ENCODE measurements around the gene FLNB.

FLNB gene

GRCh38 chr3:58082047-58082446 is 73.8 kb downstream of the FLNB start:
- no peak for DNase-seq

GRCh38 chr3:58084166-58084565 is 75.9 kb downstream of the FLNB start:
- DNase-seq, result no peak

DNA sequence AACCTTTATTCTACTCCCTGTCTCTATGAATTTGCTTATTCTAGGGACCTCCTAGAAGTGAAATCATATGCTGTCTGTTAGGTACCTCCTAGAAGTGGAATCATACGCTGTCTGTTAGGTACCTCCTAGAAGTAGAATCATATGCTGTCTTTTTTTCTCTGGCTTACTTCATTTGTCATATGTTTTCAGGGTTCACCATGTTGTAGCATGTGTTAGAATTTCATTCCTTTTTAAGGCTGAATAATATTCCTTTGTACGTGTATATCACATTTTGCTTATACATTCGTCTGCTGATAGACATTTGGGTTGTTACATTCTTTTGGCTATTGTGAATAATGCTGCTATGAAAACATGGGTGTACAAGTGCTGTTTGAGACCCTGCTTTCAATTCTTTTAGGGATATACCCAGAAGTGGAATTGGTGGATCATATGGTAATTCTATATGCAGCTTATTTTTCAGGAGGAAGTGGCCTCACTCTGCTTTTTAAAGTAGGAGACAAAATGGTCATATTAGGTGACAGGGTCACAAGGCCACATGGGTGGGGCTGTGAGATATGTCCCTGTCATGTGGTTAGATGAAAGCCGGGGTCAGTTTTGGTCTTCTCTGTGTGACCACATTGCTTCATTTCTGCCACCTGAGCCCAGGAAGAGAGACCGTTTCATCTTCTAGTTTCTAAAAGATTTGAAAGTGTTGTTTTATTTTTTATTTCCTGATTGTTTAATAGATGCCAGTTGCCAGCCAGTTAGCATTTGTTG is 76.7 kb downstream of the FLNB start:
- no peak for DNase-seq

GRCh38 chr3:58085616-58086015 is 77.4 kb downstream of the FLNB start:
- DNase-seq, result no peak

GRCh38 chr3:58088501-58088900 is 80.3 kb downstream of the FLNB start:
- no peak for DNase-seq

DNA sequence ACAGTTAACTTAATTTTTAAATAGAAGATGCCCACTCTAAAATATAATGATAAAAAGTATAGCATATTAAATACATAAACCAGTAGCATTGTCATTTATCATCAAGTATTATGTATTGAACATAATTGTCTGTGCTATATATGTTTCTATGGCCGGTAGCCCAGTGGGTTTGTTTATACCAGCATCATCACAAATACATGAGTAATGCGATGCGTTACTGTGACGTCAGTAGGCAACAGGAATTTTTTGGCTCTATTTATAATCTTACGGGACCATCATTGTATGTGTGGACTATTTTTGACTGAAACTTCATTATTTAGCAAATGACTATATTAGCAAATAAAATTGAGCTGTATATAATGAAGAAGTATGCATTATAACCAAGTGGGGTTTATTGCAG is 82.1 kb downstream of the FLNB start:
- no peak for DNase-seq

- DNase-seq, result no peak
Observed at GRCh38 chr3:58092521-58092920, 84.3 kb downstream of the FLNB start.

GRCh38 chr3:58093574-58094195 is 85.5 kb downstream of the FLNB start:
- no peak for DNase-seq

DNA sequence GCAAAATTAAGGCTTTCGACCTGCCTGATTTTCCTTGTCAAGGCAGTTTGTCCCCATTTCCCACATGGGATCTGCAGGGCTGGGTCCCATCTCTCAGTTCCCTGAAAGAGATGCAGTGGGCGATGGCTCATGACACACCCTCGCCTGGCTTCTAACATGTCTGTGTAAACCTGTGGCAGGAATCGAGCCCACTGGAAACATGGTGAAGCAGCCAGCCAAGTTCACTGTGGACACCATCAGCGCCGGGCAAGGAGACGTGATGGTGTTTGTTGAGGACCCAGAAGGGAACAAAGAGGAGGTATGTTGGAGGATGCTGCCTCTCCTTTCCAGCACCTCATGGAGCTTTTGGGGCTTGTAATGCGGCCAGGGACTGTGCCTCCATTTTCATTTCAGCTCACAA is 86.4 kb downstream of the FLNB start:
- DNase-seq, result no peak

DNA sequence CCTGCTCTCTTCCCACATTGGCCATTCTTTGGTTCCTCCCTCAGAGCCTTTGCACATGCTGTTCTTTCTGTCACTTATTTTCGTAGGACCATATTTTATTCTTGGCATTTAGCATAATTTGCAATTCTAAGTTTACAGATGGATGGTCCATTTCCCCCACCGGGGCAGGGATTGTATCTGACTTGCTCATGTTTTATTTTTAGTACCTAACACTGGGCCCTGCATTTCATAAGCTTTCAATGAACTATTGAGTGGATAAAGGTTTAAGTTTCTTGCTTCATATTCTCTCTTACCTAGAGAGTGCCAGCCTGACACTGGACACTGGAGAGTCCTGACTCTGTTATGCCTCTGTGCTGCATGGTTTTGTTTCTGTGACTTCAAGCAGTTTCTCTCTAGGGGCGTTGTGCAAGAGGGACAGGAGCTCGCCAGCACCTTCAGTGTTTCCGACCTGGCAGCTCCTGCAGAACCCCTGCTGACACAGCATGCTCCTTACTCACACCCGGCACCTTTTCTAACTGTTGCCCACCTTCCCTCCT is 87.4 kb downstream of the FLNB start:
- no peak for DNase-seq

- DNase-seq, result no peak
Observed at GRCh38 chr3:58098531-58098930, 90.3 kb downstream of the FLNB start.

GRCh38 chr3:58099865-58100264 is 91.6 kb downstream of the FLNB start:
- no peak for DNase-seq

DNA sequence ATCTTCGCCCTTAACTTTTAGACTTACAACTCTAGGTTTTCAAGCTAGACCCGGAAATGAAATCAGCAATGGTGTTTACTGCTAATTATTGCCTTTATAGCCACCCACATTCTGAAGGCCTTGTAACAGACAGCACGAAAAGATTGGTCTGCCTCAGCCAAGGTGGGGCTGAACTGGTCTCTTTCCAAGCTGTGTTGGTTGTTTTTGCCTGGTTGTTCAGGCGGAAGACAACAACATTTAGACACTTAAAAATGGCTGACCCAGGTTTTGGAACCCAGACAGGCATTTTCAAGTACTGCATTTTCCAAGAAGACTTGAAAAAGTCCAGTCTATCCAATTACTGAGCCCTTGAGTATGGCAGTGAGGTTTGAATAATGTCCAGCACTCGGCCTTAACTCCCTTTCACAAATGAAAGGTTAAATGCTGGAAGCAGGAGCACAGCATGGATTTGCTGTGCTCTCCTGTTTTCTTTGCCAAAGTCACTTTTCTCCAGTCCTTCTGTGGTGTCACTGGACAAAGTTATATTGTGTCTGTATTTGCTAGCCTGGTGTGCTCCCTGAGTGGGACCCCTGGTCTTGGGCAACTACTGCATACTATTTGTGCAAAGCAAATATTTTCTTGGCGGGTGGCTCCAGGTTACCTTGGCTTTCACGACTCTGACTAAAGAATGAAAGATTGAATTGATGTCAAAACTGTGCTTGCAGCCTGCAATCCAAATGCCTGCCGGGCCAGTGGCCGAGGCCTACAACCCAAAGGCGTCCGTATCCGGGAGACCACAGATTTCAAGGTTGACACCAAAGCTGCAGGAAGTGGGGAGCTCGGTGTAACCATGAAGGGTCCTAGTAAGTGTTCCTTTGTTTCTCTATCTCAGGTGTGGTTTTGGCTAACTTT is 93.5 kb downstream of the FLNB start:
- DNase-seq, result no peak

DNA sequence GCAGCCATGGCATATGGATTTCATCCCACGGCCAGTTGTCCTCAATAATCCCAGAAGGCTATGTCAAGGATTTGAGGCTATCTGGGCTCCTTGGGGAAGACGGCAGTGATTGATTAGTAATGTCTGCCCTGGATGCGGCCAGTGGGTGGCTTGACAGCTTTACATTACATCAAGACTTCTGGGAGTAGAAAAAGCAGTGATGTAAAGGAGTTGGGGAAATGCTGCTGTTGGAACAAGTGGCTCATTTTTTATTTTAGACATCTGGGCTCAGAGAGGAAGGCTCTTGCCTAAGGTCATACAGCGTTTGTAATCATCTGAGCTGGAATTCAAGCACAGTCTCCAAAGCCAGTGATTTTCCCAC is 94.1 kb downstream of the FLNB start:
- DNase-seq, result no peak

- DNase-seq, result no peak
Observed at GRCh38 chr3:58102976-58103451, 94.8 kb downstream of the FLNB start.

DNA sequence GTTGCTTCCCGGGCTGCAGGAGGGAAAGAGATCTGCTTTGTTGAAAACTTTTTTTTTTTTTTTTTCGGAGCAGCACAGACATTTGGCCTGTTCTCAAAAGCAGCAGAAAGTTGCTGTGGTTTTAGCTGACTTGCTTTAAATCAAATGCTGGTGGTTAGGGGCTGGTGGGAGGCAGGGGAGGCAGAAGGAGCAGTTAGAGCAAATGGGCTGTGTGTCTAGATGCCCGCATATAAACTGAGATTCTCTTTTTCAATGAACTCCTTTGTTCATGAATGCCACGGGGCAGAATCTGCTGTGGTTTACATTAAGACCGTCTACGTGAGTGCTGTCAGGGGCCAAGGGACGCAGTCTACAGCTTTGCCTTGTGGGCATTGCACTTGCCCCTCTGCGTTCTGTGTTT is 95.9 kb downstream of the FLNB start:
- no peak for DNase-seq

DNA sequence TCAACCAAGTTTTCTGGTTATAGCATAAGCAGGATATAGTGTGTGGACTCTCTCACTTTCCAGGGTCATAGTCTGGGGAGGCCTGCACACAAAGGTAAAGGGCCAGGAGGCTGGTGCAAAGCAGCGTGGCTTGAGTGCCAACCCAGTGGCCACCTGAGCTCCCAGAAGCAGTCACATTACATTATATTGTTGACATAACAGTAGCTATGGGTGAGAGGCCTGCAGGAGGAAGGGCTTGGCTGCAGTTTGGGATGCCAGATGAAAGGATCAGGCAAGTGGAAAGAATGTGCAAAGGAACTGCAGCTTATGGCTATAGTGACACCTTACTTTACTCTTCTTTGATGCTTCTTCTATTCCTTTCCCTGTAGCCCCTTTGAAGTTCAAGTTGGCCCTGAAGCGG is 96.5 kb downstream of the FLNB start:
- no peak for DNase-seq

- DNase-seq, result no peak
Observed at GRCh38 chr3:58105196-58105595, 97.0 kb downstream of the FLNB start.

GRCh38 chr3:58106061-58106460 is 97.8 kb downstream of the FLNB start:
- DNase-seq, result no peak

DNA sequence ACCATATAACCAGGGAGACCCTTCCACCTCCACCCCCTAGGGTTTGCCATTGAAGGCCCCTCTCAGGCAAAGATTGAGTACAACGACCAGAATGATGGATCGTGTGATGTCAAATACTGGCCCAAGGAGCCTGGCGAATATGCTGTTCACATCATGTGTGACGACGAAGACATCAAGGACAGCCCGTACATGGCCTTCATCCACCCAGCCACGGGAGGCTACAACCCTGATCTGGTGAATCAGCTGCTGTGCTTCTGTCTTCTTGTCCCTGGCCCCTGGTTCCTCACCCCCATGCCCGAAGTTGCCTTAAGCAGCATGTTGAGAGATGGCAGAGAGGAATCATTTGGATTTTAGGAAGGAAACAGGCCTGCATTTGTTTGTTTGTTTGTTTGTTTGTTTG is 98.4 kb downstream of the FLNB start:
- DNase-seq, result no peak

GRCh38 chr3:58107597-58107996 is 99.4 kb downstream of the FLNB start:
- no peak for DNase-seq

- no peak for DNase-seq
Observed at GRCh38 chr3:58109752-58110151, 101.5 kb downstream of the FLNB start.

- no peak for DNase-seq
Observed at GRCh38 chr3:58111513-58112184, 103.4 kb downstream of the FLNB start.
